Endothelial cell of umbilical vein (primary cell): Measurements from ENCODE around the gene OR52D1. TPM values are rescaled to one million over a fixed set of nuclear protein-coding genes. Genes with fewer than 3 reads are reported as not detected.

Experiments used
- BruUV-seq: library from RNA; stranded (reverse); fragments of 400-500 nt; replicated peaks from 2 replicates; lab custom pipeline; 2021; lab: Mats Ljungman, UMichigan
- CTCF ChIA-PET: fragments of 300-600, 350-600 bp; sonication (Branson Sonifier 250); formaldehyde crosslinking; loops from one replicate; lab custom pipeline; 2021; ENCODE audit warnings: antibody characterized with exemption, inconsistent platforms; lab: Charles Lee
- POLR2A ChIA-PET: fragments of 300-600, 350-600 bp; sonication (Branson Sonifier 250); formaldehyde crosslinking; loops from one replicate; lab custom pipeline; 2021; ENCODE audit warnings: antibody characterized with exemption, inconsistent platforms; lab: Charles Lee
- DNase-seq: peaks from one replicate; pipeline ENCODE4 v3.0.0-alpha.2; 2011; ENCODE audit warnings: low read depth, low spot score
- FAIRE-seq: peaks from 2 replicates; lab custom pipeline; 2011; peaks lifted over from hg19 to GRCh38; lab: Jason Lieb, UNC
- H2AFZ ChIP-seq: 2 replicates; pipeline ENCODE4 v1.6.0; 2012; ENCODE audit warnings: low read depth, low read length, control low read depth, inconsistent platforms
- H3K27ac ChIP-seq: 2 replicates; pipeline ENCODE4 v1.5.1; 2011; ENCODE audit warnings: low read depth, mild to moderate bottlenecking, control low read depth, low read length, moderate library complexity; ENCODE audit not compliant: insufficient read depth
- H3K27me3 ChIP-seq, 2 experiments: 2 replicates each; pipeline versions ENCODE4 v1.6.0 to v1.6.1; 2011; ENCODE audit warnings: low read length in 2 of 2, mixed read lengths in 1 of 2; ENCODE audit not compliant: control insufficient read depth in 2 of 2, insufficient read depth in 2 of 2
- H3K36me3 ChIP-seq, 2 experiments: 2 replicates in 1 of 2; 3 replicates in 1 of 2; pipeline ENCODE4 v1.5.1; 2011; ENCODE audit warnings: low read length in 2 of 2, mild to moderate bottlenecking in 1 of 2, moderate library complexity in 1 of 2; ENCODE audit not compliant: control insufficient read depth in 2 of 2, insufficient read depth in 2 of 2; ENCODE audit errors: extremely low read depth in 1 of 2
- H3K4me1 ChIP-seq: 3 replicates; pipeline ENCODE4 v1.5.1; 2011; ENCODE audit warnings: mild to moderate bottlenecking, low read length; ENCODE audit not compliant: control insufficient read depth, insufficient read depth; ENCODE audit errors: extremely low read depth
- H3K4me2 ChIP-seq: 2 replicates; pipeline ENCODE4 v1.6.1; 2011; ENCODE audit warnings: low read length, control low read depth, mixed read lengths; ENCODE audit not compliant: insufficient read depth
- H3K4me3 ChIP-seq, 3 experiments: fragments of 200-600 bp in 1 of 3; sonication (generic), shearing (Covaris generic) in 1 of 3; replicated peaks in 1 of 3; 2 replicates each; pipeline ENCODE4 v1.5.1; 2011 to 2016; ENCODE audit warnings: control low read depth in 3 of 3, low read length in 3 of 3, mild to moderate bottlenecking in 2 of 3, inconsistent platforms in 1 of 3, low read depth in 1 of 3, moderate library complexity in 1 of 3; ENCODE audit not compliant: insufficient read depth in 1 of 3
- H3K79me2 ChIP-seq: 2 replicates; pipeline ENCODE4 v1.6.0; 2012; ENCODE audit warnings: low read length, inconsistent platforms; ENCODE audit not compliant: control insufficient read depth, insufficient read depth
- H3K9ac ChIP-seq: replicated peaks from 2 replicates; pipeline ENCODE3; 2011; ENCODE audit warnings: low read length, control low read depth; ENCODE audit not compliant: insufficient read depth; ENCODE audit errors: extremely low read depth
- H3K9me1 ChIP-seq: replicated peaks from 3 replicates; pipeline ENCODE4 v1.6.0; 2011; ENCODE audit warnings: mild to moderate bottlenecking, low read length; ENCODE audit not compliant: control insufficient read depth, insufficient read depth; ENCODE audit errors: extremely low read depth
- H3K9me3 ChIP-seq: replicated peaks from 2 replicates; pipeline ENCODE4 v1.5.1; 2012; ENCODE audit warnings: low read length, inconsistent platforms; ENCODE audit not compliant: control insufficient read depth, insufficient read depth
- H4K20me1 ChIP-seq: replicated peaks from 2 replicates; pipeline ENCODE3; 2011; ENCODE audit warnings: mild to moderate bottlenecking, low read length; ENCODE audit not compliant: control insufficient read depth, insufficient read depth; ENCODE audit errors: extremely low read depth
- EZH2 ChIP-seq: IDR thresholded peaks from 2 replicates; pipeline ENCODE4 v1.6.1; 2012; ENCODE audit warnings: borderline replicate concordance, low read depth, mild to moderate bottlenecking, moderate library complexity, low read length, inconsistent platforms; ENCODE audit not compliant: severe bottlenecking
- FOS ChIP-seq: IDR thresholded peaks from 2 replicates; pipeline ENCODE4 v1.6.1; 2011; ENCODE audit warnings: mild to moderate bottlenecking, low read length, moderate library complexity, borderline replicate concordance; ENCODE audit not compliant: insufficient read depth
- GATA2 ChIP-seq: IDR thresholded peaks from 2 replicates; pipeline ENCODE4 v1.7.0; 2011; ENCODE audit warnings: low read depth, mild to moderate bottlenecking, moderate library complexity, mixed read lengths, low read length; ENCODE audit not compliant: insufficient read length, insufficient read depth
- JUN ChIP-seq: IDR thresholded peaks from 2 replicates; pipeline ENCODE4 v1.6.1; 2011; ENCODE audit warnings: borderline replicate concordance, low read depth; ENCODE audit not compliant: insufficient read length, insufficient read depth
- MYC ChIP-seq: IDR thresholded peaks from one replicate; pipeline ENCODE4 v1.6.1; 2011; ENCODE audit warnings: mild to moderate bottlenecking, low read depth, low read length
- POLR2A ChIP-seq: IDR thresholded peaks from 2 replicates; pipeline ENCODE4 v1.6.1; 2012; ENCODE audit warnings: low read depth, mild to moderate bottlenecking, control low read depth, low read length
- POLR2AphosphoS5 ChIP-seq: IDR thresholded peaks from 2 replicates; pipeline ENCODE4 v1.6.1; 2012; ENCODE audit warnings: low read depth, mild to moderate bottlenecking, control low read depth, low read length, moderate library complexity; ENCODE audit not compliant: insufficient read depth
- dilution Hi-C: fragments of 300-500 bp; cut with MboI; formaldehyde crosslinking; loops from one replicate; pipeline ENCODE4 v1.15.0; 2019; ENCODE audit warnings: low sequenced_read_pairs; ENCODE audit not compliant: extremely low pct_ligation_motif_present
- intact Hi-C: fragments of 100-400 bp; cut with micrococcal nuclease; formaldehyde crosslinking; loops from one replicate; pipeline ENCODE4 v1.10.0; 2022
- polyA plus RNA-seq, 4 experiments: library from polyadenylated mRNA; depleted of rRNA in 3 of 4; stranded (reverse) in 3 of 4; unstranded in 1 of 4; fragments of >200 nt; gene quantifications; 2 replicates each; pipeline versions ENCODE4 v1.2.1 to v1.2.3, GENCODE V29; 2011 to 2012; ENCODE audit warnings: missing spikeins in 1 of 4
- total RNA-seq: library from RNA; stranded (reverse); gene quantifications from 2 replicates; pipeline ENCODE4 v1.2.3, GENCODE V29; 2021
- TF ChIP-seq, protein P1 (sequence below), 2 donors: IDR thresholded peaks; 1 replicate in 1 of 2; 2 replicates in 1 of 2; pipeline ENCODE4 v1.5.1; 2011; ENCODE audit warnings: low read length in 2 of 2, mild to moderate bottlenecking in 2 of 2, moderate library complexity in 2 of 2, control low read depth in 1 of 2, inconsistent platforms in 1 of 2, low read depth in 1 of 2; ENCODE audit not compliant: insufficient read depth in 1 of 2; ENCODE audit errors: extremely low read depth in 1 of 2
- TF ChIP-seq, protein P2 (sequence below): IDR thresholded peaks from 2 replicates; pipeline ENCODE4 v1.6.1; 2011; ENCODE audit not compliant: insufficient read depth, insufficient read length

The OR52D1 gene
- total and polyA plus RNA-seq, 2 donors (not counting 3 experiments of a cell fraction or from before 2014, with no cell fraction given), result not detected

- DNase-seq, result no peak
- Histone ChIP-seq H3K79me2 (no peaks in the 10 kb centered on the region), H3K27me3 (peaks cover 0 to 2% of the 10 kb centered on the region in 2 experiments), H3K4me3 (no peak overlapping the region), H3K4me1 (no peaks in the 10 kb centered on the region), H2AFZ (no peak overlapping the region), H3K9me1 (no peaks in the 10 kb centered on the region), H3K9ac (no peak overlapping the region), H3K4me2 (no peak overlapping the region), H4K20me1 (no peaks in the 10 kb centered on the region), H3K9me3 (no peaks in the 10 kb centered on the region), H3K27ac (no peak overlapping the region), H3K36me3 (no peaks in the 10 kb centered on the region)
- FAIRE-seq, result no peak
- dilution Hi-C loops, result no loop called here
- CTCF ChIA-PET, result no interaction called here
- no TSS peak for BruUV-seq
- intact Hi-C loops, result no loop called here
- TF ChIP-seq MYC, result no peak
- no peak for TF ChIP-seq FOS
- TF ChIP-seq, protein P1, sequence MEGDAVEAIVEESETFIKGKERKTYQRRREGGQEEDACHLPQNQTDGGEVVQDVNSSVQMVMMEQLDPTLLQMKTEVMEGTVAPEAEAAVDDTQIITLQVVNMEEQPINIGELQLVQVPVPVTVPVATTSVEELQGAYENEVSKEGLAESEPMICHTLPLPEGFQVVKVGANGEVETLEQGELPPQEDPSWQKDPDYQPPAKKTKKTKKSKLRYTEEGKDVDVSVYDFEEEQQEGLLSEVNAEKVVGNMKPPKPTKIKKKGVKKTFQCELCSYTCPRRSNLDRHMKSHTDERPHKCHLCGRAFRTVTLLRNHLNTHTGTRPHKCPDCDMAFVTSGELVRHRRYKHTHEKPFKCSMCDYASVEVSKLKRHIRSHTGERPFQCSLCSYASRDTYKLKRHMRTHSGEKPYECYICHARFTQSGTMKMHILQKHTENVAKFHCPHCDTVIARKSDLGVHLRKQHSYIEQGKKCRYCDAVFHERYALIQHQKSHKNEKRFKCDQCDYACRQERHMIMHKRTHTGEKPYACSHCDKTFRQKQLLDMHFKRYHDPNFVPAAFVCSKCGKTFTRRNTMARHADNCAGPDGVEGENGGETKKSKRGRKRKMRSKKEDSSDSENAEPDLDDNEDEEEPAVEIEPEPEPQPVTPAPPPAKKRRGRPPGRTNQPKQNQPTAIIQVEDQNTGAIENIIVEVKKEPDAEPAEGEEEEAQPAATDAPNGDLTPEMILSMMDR (IDR thresholded peaks at IDR 0.05; ENCODE audit: extremely low read depth in 1 of 2, insufficient read depth in 1 of 2, low read depth in 1 of 2, low read length in 2 of 2), result no peak
- TF ChIP-seq, protein P2, sequence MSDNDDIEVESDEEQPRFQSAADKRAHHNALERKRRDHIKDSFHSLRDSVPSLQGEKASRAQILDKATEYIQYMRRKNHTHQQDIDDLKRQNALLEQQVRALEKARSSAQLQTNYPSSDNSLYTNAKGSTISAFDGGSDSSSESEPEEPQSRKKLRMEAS, result no peak
- TF ChIP-seq POLR2A, result no peak
- no peak for TF ChIP-seq POLR2AphosphoS5
- TF ChIP-seq EZH2, result no peak
- no peak for TF ChIP-seq JUN
- TF ChIP-seq GATA2, result no peak
- POLR2A ChIA-PET, result no interaction called here
Measured at GRCh38 chr11:5488798-5489399, 414 bp downstream of the OR52D1 start.
